ENCODE results near the gene PDCL2. TPM values are rescaled to one million over a fixed set of nuclear protein-coding genes. Genes with fewer than 3 reads are reported as not detected.

Gene PDCL2
- total and polyA plus RNA-seq, 9 of the 15 experiments (the other 6 are each of a cell fraction or from before 2014, with no cell fraction given): 0.62 to 2.5 (median 1.2) TPM

GRCh38 chr4:55512922-55513571, 79.0 kb downstream of the PDCL2 start:
- Histone ChIP-seq H4K20me1 (replicated peaks; ENCODE audit: control insufficient read depth, insufficient read depth, low read length) (no peaks in the 10 kb centered on the region), H3K4me3 (no peak overlapping the region), H3K9me3 (replicated peaks; ENCODE audit: control insufficient read depth, insufficient read depth, low read depth, low read length) (peaks cover 3% of the 10 kb centered on the region; the same call in 1 of the 2 replicates), H3K9ac (ENCODE audit: insufficient read depth in 1 of 2, low read depth in 2 of 2, low read length in 2 of 2) (no peak overlapping the region), H3K36me3 (ENCODE audit: control insufficient read depth, insufficient read depth, low read length) (peaks cover 7% of the 10 kb centered on the region; the same call in 2 of the 3 replicates), H3K27me3 (ENCODE audit: control insufficient read depth in 2 of 2, insufficient read depth in 2 of 2, low read length in 2 of 2) (no peaks in the 10 kb centered on the region), H2AFZ (ENCODE audit: low read depth, low read length) (no peak overlapping the region), H3K4me1 (replicated peaks in 1 of 2; ENCODE audit: control insufficient read depth in 2 of 2, insufficient read depth in 2 of 2, low read length in 2 of 2) (no peaks in the 10 kb centered on the region), H3K9me1 (ENCODE audit: control insufficient read depth, insufficient read depth, low read length) (no peaks in the 10 kb centered on the region), H3K79me2 (ENCODE audit: control insufficient read depth, insufficient read depth, low read length) (peaks cover 12% of the 10 kb centered on the region; the same call in 2 of the 3 replicates), H3K27ac (ENCODE audit: extremely low read depth, low read depth, low read length) (no peak overlapping the region), H3K4me2 (ENCODE audit: insufficient read depth, low read length) (no peak overlapping the region)
- in situ Hi-C loops (cut with MboI): no loop called here
- POLR2A ChIA-PET: interaction anchor here (0.5 kb wide), 1 partner anchor 11 kb away, joined by 3 read pairs; no protein-coding TSS in a partner anchor
- BruUV-seq (replicated peaks): no TSS peak
- intact Hi-C loops (cut with micrococcal nuclease): no loop called here
- FAIRE-seq (no peak), ATAC-seq (no peak), DNase-seq (ENCODE audit: extremely low read depth in 1 of 4, low spot score in 3 of 4) (no peak)
- 100% methylated on average over 1 of the region's 1 CpG for WGBS (ENCODE audit: insufficient coverage, low coverage, missing lambda C conversion rate)
- TF ChIP-seq U2AF1 (optimal IDR thresholded peaks at IDR 0.05; ENCODE audit: low read depth, low read length): no peak
- no peak for TF ChIP-seq MYC (IDR thresholded peaks at IDR 0.05; ENCODE audit: low read depth, low read length)
- no peak for TF ChIP-seq MYC (CRISPR knock-in tag; IDR thresholded peaks at IDR 0.05; ENCODE audit: borderline replicate concordance, low read depth)
- no peak for TF ChIP-seq ZNF512 (tag; IDR thresholded peaks at IDR 0.05)
- no peak for TF ChIP-seq BRF2 (IDR thresholded peaks at IDR 0.05; ENCODE audit: borderline replicate concordance, insufficient read depth, insufficient read length)
- no peak for TF ChIP-seq ZNF717 (CRISPR knock-in tag; IDR thresholded peaks at IDR 0.05)
- TF ChIP-seq SNRNP70 (optimal IDR thresholded peaks at IDR 0.05; ENCODE audit: low read depth, low read length): no peak
- TF ChIP-seq CBFA2T3 (IDR thresholded peaks at IDR 0.05): no peak
- no peak for TF ChIP-seq ZBTB12 (CRISPR knock-in tag; IDR thresholded peaks at IDR 0.05)
- no peak for TF ChIP-seq ARID2 (IDR thresholded peaks at IDR 0.05)
- no peak for TF ChIP-seq KLF1 (tag; IDR thresholded peaks at IDR 0.05)
- no peak for TF ChIP-seq ATF2 (CRISPR knock-in tag; IDR thresholded peaks at IDR 0.05)
- TF ChIP-seq ZNF347 (CRISPR knock-in tag; IDR thresholded peaks at IDR 0.05; ENCODE audit: low read depth): no peak
- CTCF ChIA-PET (ENCODE audit: low intra/inter-chr PET ratio): no interaction called here

All from K562 (cell line).